GM21825 (cell line): Measurements from ENCODE around the gene YTHDC1.
"Not testable (repeated sequence)": the region's sequence is repeated elsewhere in the genome, so short reads cannot be mapped to it uniquely, and the experiment has no call there.

Source experiments
- ATAC-seq: cut with Tn5 transposase; IDR thresholded peaks from one replicate; pipeline ENCODE4 v1.9.1; 2021; ENCODE audit warnings: mild to moderate bottlenecking, moderate library complexity; ENCODE audit not compliant: unreplicated experiment

The YTHDC1 gene

GRCh38 chr4:68349649-68350360, at the start of gene YTHDC1:
TSS of gene YTHDC1 (minus strand) at chr4:68350090. CDS start at chr4:68349753, 337 bp downstream.
- peak; percentile 98 for ATAC-seq

- ATAC-seq = no peak
Measured at GRCh38 chr4:68399306-68399705, 49.4 kb upstream of the YTHDC1 start.

- ATAC-seq = no peak
Measured at GRCh38 chr4:68396756-68397155, 46.9 kb upstream of the YTHDC1 start.

- no peak for ATAC-seq
Measured at GRCh38 chr4:68391436-68391835, 41.5 kb upstream of the YTHDC1 start.

GRCh38 chr4:68390205-68390935, 40.5 kb upstream of the YTHDC1 start:
- no peak for ATAC-seq

- ATAC-seq = not testable (repeated sequence)
Measured at GRCh38 chr4:68389386-68389913, 39.6 kb upstream of the YTHDC1 start.

- ATAC-seq = no peak
Measured at GRCh38 chr4:68388347-68388865, 38.5 kb upstream of the YTHDC1 start.

- no peak for ATAC-seq
Measured at GRCh38 chr4:68385267-68385666, 35.4 kb upstream of the YTHDC1 start.

- ATAC-seq = no peak
Measured at GRCh38 chr4:68383115-68383514, 33.2 kb upstream of the YTHDC1 start.

GRCh38 chr4:68378226-68378625, 28.3 kb upstream of the YTHDC1 start:
- no peak for ATAC-seq

- peak; percentile 76 for ATAC-seq
Measured at GRCh38 chr4:68375667-68376559, 26.0 kb upstream of the YTHDC1 start.

- ATAC-seq = peak; percentile 96
Measured at GRCh38 chr4:68373513-68373912, 23.6 kb upstream of the YTHDC1 start.

- no peak for ATAC-seq
Measured at GRCh38 chr4:68372588-68372987, 22.7 kb upstream of the YTHDC1 start.

- ATAC-seq = no peak
Measured at GRCh38 chr4:68369142-68369805, 19.4 kb upstream of the YTHDC1 start.

GRCh38 chr4:68368691-68369131, 18.8 kb upstream of the YTHDC1 start:
- ATAC-seq = no peak

- no peak for ATAC-seq
Measured at GRCh38 chr4:68367835-68368234, 17.9 kb upstream of the YTHDC1 start.

GRCh38 chr4:68366600-68366999, 16.7 kb upstream of the YTHDC1 start:
- ATAC-seq = no peak

- no peak for ATAC-seq
Measured at GRCh38 chr4:68365068-68365467, 15.2 kb upstream of the YTHDC1 start.

GRCh38 chr4:68361146-68361589, 11.3 kb upstream of the YTHDC1 start:
- ATAC-seq = no peak
